ENCODE measurements around the gene VHLL.

Gene VHLL

GRCh38 chr1:156289857-156290256, 9.2 kb downstream of the VHLL start:
- no peak for DNase-seq

- no peak for DNase-seq
These were observed 13.0 kb downstream of the VHLL start for GRCh38 chr1:156286061-156286460.

- DNase-seq = no peak
These were observed 13.7 kb downstream of the VHLL start for GRCh38 chr1:156285437-156285836.

- peak; percentile 28 to 47 for DNase-seq
These were observed 14.3 kb downstream of the VHLL start for GRCh38 chr1:156284757-156285156.

- no peak for DNase-seq
These were observed 15.0 kb downstream of the VHLL start, which contains the start of gene TMEM79 for GRCh38 chr1:156284112-156284511. Gene TMEM79 (plus strand): TSS chr1:156284325. CDS start chr1:156285227, 902 bp downstream.

- DNase-seq = no peak
These were observed 15.6 kb downstream of the VHLL start for GRCh38 chr1:156283521-156283920.

- peak; percentile 97 to 98 for DNase-seq
These were observed 16.5 kb downstream of the VHLL start, which contains the start of gene SMG5 for GRCh38 chr1:156282479-156283222. Gene SMG5 (minus strand): TSS chr1:156282825. CDS start chr1:156282680, 145 bp downstream.

GRCh38 chr1:156281693-156282478, 17.2 kb downstream of the VHLL start:
- DNase-seq = peak; percentile 28 to 29

GRCh38 chr1:156281281-156281680, 17.8 kb downstream of the VHLL start:
- DNase-seq = peak; percentile 6 to 31

- no peak for DNase-seq
These were observed 19.3 kb downstream of the VHLL start for GRCh38 chr1:156279837-156280236.

- peak; percentile 34 to 38 for DNase-seq
These were observed 22.1 kb downstream of the VHLL start for GRCh38 chr1:156276966-156277381.

GRCh38 chr1:156276532-156276931, 22.6 kb downstream of the VHLL start:
- peak; percentile 77 to 82 for DNase-seq

- DNase-seq = no peak
These were observed 28.8 kb downstream of the VHLL start for GRCh38 chr1:156270314-156270713.

- no peak for DNase-seq
These were observed 30.8 kb downstream of the VHLL start for GRCh38 chr1:156268336-156268735.

- no peak for DNase-seq
These were observed 33.1 kb downstream of the VHLL start for GRCh38 chr1:156266051-156266450.

- DNase-seq = no peak
These were observed 35.8 kb downstream of the VHLL start for GRCh38 chr1:156263288-156263655.

- DNase-seq = no peak
These were observed 36.4 kb downstream of the VHLL start for GRCh38 chr1:156262461-156263287.

GRCh38 chr1:156260896-156261295, 38.2 kb downstream of the VHLL start:
- no peak for DNase-seq

- DNase-seq = no peak
These were observed 39.3 kb downstream of the VHLL start for GRCh38 chr1:156259805-156260204.

- no peak for DNase-seq
These were observed 40.2 kb downstream of the VHLL start for GRCh38 chr1:156258859-156259258.

- peak; percentile 61 to 62 for DNase-seq
These were observed 41.4 kb downstream of the VHLL start for GRCh38 chr1:156257711-156258110.

- no peak for DNase-seq
These were observed 45.5 kb downstream of the VHLL start for GRCh38 chr1:156253634-156254033.

- DNase-seq = no peak
These were observed 47.6 kb downstream of the VHLL start for GRCh38 chr1:156251527-156251926.
